Transverse colon (tissue), 4 donors: ENCODE measurements around the gene MAGI2. TPM values are rescaled to one million over a fixed set of nuclear protein-coding genes. Genes with fewer than 3 reads are reported as not detected.

ENCODE experiments used
- DNase-seq: peaks from one replicate; pipeline ENCODE4 v3.0.0-alpha.2; 2019
- H3K27ac ChIP-seq, 4 donors: fragments of 200-600 bp; sonication (generic); 2 replicates each; pipeline ENCODE4 v1.5.1; 2016 to 2018; ENCODE audit warnings: inconsistent platforms in 4 of 4
- H3K27me3 ChIP-seq: fragments of 200-600 bp; sonication (generic); 2 replicates; pipeline ENCODE4 v1.5.1; 2017; ENCODE audit warnings: inconsistent platforms
- H3K36me3 ChIP-seq, 4 donors: fragments of 200-600 bp; sonication (generic); 2 replicates each; pipeline ENCODE4 v1.5.1; 2017 to 2019; ENCODE audit warnings: inconsistent platforms in 4 of 4
- H3K4me1 ChIP-seq, 4 donors: fragments of 200-600 bp; sonication (generic); 2 replicates each; pipeline ENCODE4 v1.5.1; 2017 to 2020; ENCODE audit warnings: inconsistent platforms in 4 of 4
- H3K4me3 ChIP-seq, 4 donors: fragments of 200-600 bp; sonication (generic); 1 replicate in 1 of 4; 2 replicates in 3 of 4; pipeline versions ENCODE4 v1.5.1 to v1.6.1; 2017 to 2019; ENCODE audit warnings: inconsistent platforms in 4 of 4
- H3K9me3 ChIP-seq, 2 donors: fragments of 200-600 bp; sonication (generic); 2 replicates each; pipeline ENCODE4 v1.5.1; 2017 to 2019; ENCODE audit warnings: inconsistent platforms in 2 of 2
- CTCF ChIP-seq, 5 experiments: fragments of 200-600 bp in 3 of 5; fragments of 450-650 bp in 2 of 5; sonication (generic) in 3 of 5; IDR thresholded peaks; 1 replicate in 2 of 5; 2 replicates in 3 of 5; pipeline ENCODE4 v1.5.1; 2016 to 2017; ENCODE audit warnings: antibody characterized with exemption in 5 of 5, inconsistent platforms in 3 of 5, mild to moderate bottlenecking in 2 of 5, moderate library complexity in 1 of 5
- EP300 ChIP-seq: sonication (generic); formaldehyde crosslinking; IDR thresholded peaks from one replicate; pipeline ENCODE4 v1.6.1; 2017; ENCODE audit warnings: antibody characterized with exemption, low read depth
- POLR2A ChIP-seq: fragments of 450-650 bp; IDR thresholded peaks from one replicate; pipeline ENCODE4 v1.6.1; 2016; ENCODE audit warnings: antibody characterized with exemption, mild to moderate bottlenecking, moderate library complexity
- POLR2AphosphoS5 ChIP-seq, 3 donors: sonication (generic); formaldehyde crosslinking; IDR thresholded peaks; one replicate each; pipeline ENCODE4 v1.6.1; 2016; ENCODE audit warnings: antibody characterized with exemption in 3 of 3
- WGBS, 2 donors: methylation state at CpG; one replicate each; pipeline ENCODE4 v1.1.5; 2018; ENCODE audit warnings: low coverage in 1 of 2; 5-methylcytosine and 5-hydroxymethylcytosine counted together
- in situ Hi-C, 4 donors: fragments of 200-750 bp; cut with MboI; loops; one replicate each; pipeline versions ENCODE4 v1.15.0 to v1.15.1; 2017; ENCODE audit warnings: low sequenced_read_pairs in 3 of 4, low pct_ligation_motif_present in 1 of 4, low pct_unique_long_range_greater_than_20kb in 1 of 4
- intact Hi-C: fragments of 100-400 bp; cut with DNase I; formaldehyde crosslinking; loops from one replicate; pipeline ENCODE4 v1.15.1; 2023; ENCODE audit warnings: low total_unique reads
- total RNA-seq, 4 donors: library from RNA; depleted of rRNA; stranded (reverse); fragments of >200 nt; gene quantifications; one replicate each; pipeline ENCODE4 v1.1.0, GENCODE V29; 2016

Gene MAGI2
- total RNA-seq, 4 donors from 2014 or later, result 1.6 to 9.7 (median 4.1) TPM

- in situ Hi-C loops (no loop called here), intact Hi-C loops (no loop called here)
- no peak for DNase-seq
- TF ChIP-seq POLR2A (no peak), POLR2AphosphoS5 (IDR thresholded peaks at IDR 0.05) (no peak), EP300 (no peak), CTCF (IDR thresholded peaks at IDR 0.05) (no peak)
- no peaks in the 10 kb centered on the region for H3K9me3 ChIP-seq
- 28 to 38% methylated on average over 2 of the region's 2 CpGs for whole genome bisulfite sequencing, 2 donors
- H3K36me3 ChIP-seq, result no peaks in the 10 kb centered on the region
- H3K27me3 ChIP-seq, result no peaks in the 10 kb centered on the region
- H3K4me1 ChIP-seq, result no peaks in the 10 kb centered on the region
- no peak overlapping the region for H3K27ac ChIP-seq
- H3K4me3 ChIP-seq, result no peak overlapping the region
These were observed 1053.4 kb downstream of the MAGI2 start for GRCh38 chr7:78400038-78400437.

- Histone ChIP-seq H3K36me3 (no peaks in the 10 kb centered on the region), H3K4me3 (no peak overlapping the region), H3K27ac (no peak overlapping the region), H3K4me1 (no peaks in the 10 kb centered on the region), H3K27me3 (no peaks in the 10 kb centered on the region), H3K9me3 (no peaks in the 10 kb centered on the region)
- in situ Hi-C loops, result no loop called here
- WGBS, 2 donors, result 68% methylated on average over 4 of the region's 4 CpGs
- TF ChIP-seq POLR2AphosphoS5 (IDR thresholded peaks at IDR 0.05), result no peak
- TF ChIP-seq EP300, result no peak
- TF ChIP-seq CTCF (IDR thresholded peaks at IDR 0.05), result no peak
- TF ChIP-seq POLR2A, result no peak
- intact Hi-C loops, result no loop called here
- DNase-seq, result no peak
These were observed 1054.3 kb downstream of the MAGI2 start for GRCh38 chr7:78399033-78399769.

- 46 to 54% methylated on average over 2 of the region's 2 CpGs for WGBS, 2 donors
- intact Hi-C loops (no loop called here), in situ Hi-C loops (no loop called here)
- Histone ChIP-seq H3K36me3 (no peaks in the 10 kb centered on the region), H3K9me3 (no peaks in the 10 kb centered on the region), H3K27ac (no peak overlapping the region), H3K4me1 (no peaks in the 10 kb centered on the region), H3K27me3 (no peaks in the 10 kb centered on the region), H3K4me3 (no peak overlapping the region)
- DNase-seq, result no peak
- TF ChIP-seq POLR2A, result no peak
- TF ChIP-seq EP300, result no peak
- TF ChIP-seq CTCF (IDR thresholded peaks at IDR 0.05), result no peak
- no peak for TF ChIP-seq POLR2AphosphoS5 (IDR thresholded peaks at IDR 0.05)
These were observed 1054.9 kb downstream of the MAGI2 start for GRCh38 chr7:78398576-78398975.

GRCh38 chr7:78398081-78398480 is 1055.4 kb downstream of the MAGI2 start:
- TF ChIP-seq POLR2AphosphoS5 (IDR thresholded peaks at IDR 0.05) (no peak), POLR2A (no peak), EP300 (no peak), CTCF (IDR thresholded peaks at IDR 0.05) (no peak)
- intact Hi-C loops, result no loop called here
- in situ Hi-C loops, result no loop called here

More at GRCh38 chr7:78398081-78398480, 1055.4 kb downstream of the MAGI2 start:
- DNase-seq, result no peak
- H3K9me3 ChIP-seq, result no peaks in the 10 kb centered on the region
- no peaks in the 10 kb centered on the region for H3K4me1 ChIP-seq
- no peak overlapping the region for H3K27ac ChIP-seq
- WGBS, 2 donors, result 87 to 92% methylated on average over 5 of the region's 5 CpGs
- no peaks in the 10 kb centered on the region for H3K27me3 ChIP-seq
- no peak overlapping the region for H3K4me3 ChIP-seq
- H3K36me3 ChIP-seq, result no peaks in the 10 kb centered on the region
